LNCaP clone FGC (cell line): ENCODE measurements around the gene R3HDM2.
A peak's percentile ranks its signal among the peaks of the same experiment; 100 is the strongest.

Experiments used
- DNase-seq: peaks from one replicate; pipeline ENCODE4 v3.0.0-alpha.2; 2011; ENCODE audit warnings: low read depth
- H3K4me3 ChIP-seq: 2 replicates; pipeline ENCODE4 v1.5.1; 2011; ENCODE audit warnings: mild to moderate bottlenecking, low read depth, low read length, control low read depth
- CTCF ChIP-seq: IDR thresholded peaks from 2 replicates; pipeline ENCODE4 v1.5.1; 2012; ENCODE audit warnings: mild to moderate bottlenecking; ENCODE audit not compliant: control insufficient read depth, insufficient read depth; ENCODE audit errors: extremely low read depth

The R3HDM2 gene

GRCh38 chr12:57460468-57460784, 29.6 kb upstream of the R3HDM2 start:
- no peak for DNase-seq
- no peak overlapping the region; the same call in 1 of the 2 replicates for H3K4me3 ChIP-seq
- TF ChIP-seq CTCF = no peak

GRCh38 chr12:57459750-57460467, 29.1 kb upstream of the R3HDM2 start, which contains the start of gene GLI1:
TSS of gene GLI1 (plus strand) at chr12:57459785. CDS start at chr12:57463692, 3,907 bp downstream.
- TF ChIP-seq CTCF = no peak
- H3K4me3 ChIP-seq = peak within 1 kb of the TSS; percentile 78
- DNase-seq = no peak

GRCh38 chr12:57459055-57459749, 28.4 kb upstream of the R3HDM2 start:
- H3K4me3 ChIP-seq = peak overlapping the region; percentile 78
- peak; percentile 95 for TF ChIP-seq CTCF
- DNase-seq = peak; percentile 74

GRCh38 chr12:57458665-57459054, 27.8 kb upstream of the R3HDM2 start:
- DNase-seq = no peak
- TF ChIP-seq CTCF = no peak
- peak overlapping the region; percentile 78 for H3K4me3 ChIP-seq

GRCh38 chr12:57456737-57457490, 26.1 kb upstream of the R3HDM2 start:
- no peak for DNase-seq
- TF ChIP-seq CTCF = no peak
- no peak overlapping the region for H3K4me3 ChIP-seq

GRCh38 chr12:57456145-57456700, 25.4 kb upstream of the R3HDM2 start:
- no peak overlapping the region for H3K4me3 ChIP-seq
- no peak for DNase-seq
- TF ChIP-seq CTCF = peak; percentile 59
